CD4-positive, alpha-beta T cell treated with Interferon alpha-2 for 1 hour (primary cell): ENCODE results near the gene SDCCAG8.

Experiments used
- DNase-seq, 2 donors: peaks; one replicate each; pipeline ENCODE4 v3.0.0-alpha.2; 2020 to 2022

Gene SDCCAG8

GRCh38 chr1:243510928-243511327 lies 255.1 kb downstream of the SDCCAG8 start:
- DNase-seq: no peak

GRCh38 chr1:243513726-243514491 lies 258.1 kb downstream of the SDCCAG8 start:
- no peak for DNase-seq

DNA sequence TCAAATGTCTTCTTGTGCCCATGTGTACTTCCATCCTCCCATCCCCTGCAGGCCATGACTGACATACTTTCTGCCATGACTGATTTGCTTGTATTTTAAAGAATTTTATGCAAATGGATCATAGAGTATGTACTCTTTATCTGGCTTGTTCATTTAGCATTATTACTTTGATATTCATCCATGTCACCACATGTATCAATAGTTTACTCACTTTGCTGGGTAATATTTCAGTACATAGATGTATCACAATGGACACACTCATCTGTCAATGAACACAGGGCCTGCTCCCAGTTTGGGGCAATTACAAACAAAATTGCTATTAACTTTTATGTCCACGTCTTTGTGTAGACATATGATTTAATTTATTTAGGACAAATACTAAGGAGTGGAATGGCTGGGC lies 259.1 kb downstream of the SDCCAG8 start:
- DNase-seq: no peak

- no peak for DNase-seq
Observed at GRCh38 chr1:243520831-243521230, 265.0 kb downstream of the SDCCAG8 start.

- DNase-seq: no peak
Observed at GRCh38 chr1:243523766-243524165, 267.9 kb downstream of the SDCCAG8 start.

DNA sequence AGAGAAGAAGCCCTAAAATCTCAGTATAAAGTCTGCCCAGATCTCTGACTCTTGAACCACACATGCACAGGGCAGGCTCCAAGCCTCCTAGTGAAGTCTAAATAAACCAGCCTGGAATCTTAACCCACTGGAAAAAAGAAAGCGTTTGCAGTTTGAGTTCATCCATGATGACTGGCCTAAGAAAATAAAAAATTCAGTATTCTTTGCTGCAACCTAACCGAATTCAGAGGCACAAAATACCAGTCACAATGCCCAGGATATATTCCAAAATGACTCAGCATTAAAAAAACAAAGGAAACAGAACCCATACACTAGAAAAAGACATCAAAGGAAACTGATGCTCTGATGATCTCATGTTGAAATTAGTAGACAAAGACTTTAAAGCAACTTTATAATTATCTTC lies 269.2 kb downstream of the SDCCAG8 start:
- no peak for DNase-seq

DNA sequence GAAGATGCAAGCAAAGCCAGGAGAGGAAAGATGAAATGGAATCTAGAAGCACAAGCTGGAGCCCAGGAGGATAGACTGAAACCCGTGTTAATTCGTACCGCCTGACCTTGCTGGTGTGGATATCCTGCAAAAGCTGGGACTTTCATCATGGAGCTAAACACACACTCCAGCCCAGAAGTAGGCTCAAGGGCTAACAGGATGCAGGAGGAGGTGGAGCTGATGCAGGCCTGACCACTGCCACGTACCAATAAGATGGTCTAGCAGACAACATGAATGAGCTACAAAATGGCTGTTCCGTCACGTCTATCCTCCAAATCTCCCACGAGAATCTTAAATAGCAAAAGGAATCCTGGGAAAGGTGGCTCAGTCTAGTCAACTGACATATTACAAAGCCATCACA lies 270.3 kb downstream of the SDCCAG8 start:
- DNase-seq: no peak

- DNase-seq: no peak
Observed at GRCh38 chr1:243528459-243529121, 272.7 kb downstream of the SDCCAG8 start.

GRCh38 chr1:243529512-243529911 lies 273.7 kb downstream of the SDCCAG8 start:
- no peak for DNase-seq

DNA sequence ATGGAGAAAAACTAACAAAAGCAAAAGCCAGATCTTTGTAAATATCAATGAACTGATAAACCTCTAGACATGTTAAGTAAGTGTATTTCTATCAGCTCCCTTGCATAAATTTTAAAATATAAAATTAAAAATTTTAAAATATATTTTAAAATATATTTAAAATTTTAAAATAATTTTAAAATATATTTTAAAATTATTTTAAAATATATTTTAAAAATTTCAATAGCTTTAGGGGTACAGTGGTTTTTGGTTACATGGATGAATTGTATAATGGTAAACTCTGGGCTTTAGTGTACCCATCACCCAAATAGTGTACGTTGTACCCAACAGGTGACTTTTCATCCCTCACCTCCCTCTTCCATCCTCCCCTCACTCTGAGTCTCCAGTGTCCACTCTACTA lies 279.2 kb downstream of the SDCCAG8 start:
- DNase-seq: no peak

- DNase-seq: no peak
Observed at GRCh38 chr1:243539636-243540035, 283.8 kb downstream of the SDCCAG8 start.

DNA sequence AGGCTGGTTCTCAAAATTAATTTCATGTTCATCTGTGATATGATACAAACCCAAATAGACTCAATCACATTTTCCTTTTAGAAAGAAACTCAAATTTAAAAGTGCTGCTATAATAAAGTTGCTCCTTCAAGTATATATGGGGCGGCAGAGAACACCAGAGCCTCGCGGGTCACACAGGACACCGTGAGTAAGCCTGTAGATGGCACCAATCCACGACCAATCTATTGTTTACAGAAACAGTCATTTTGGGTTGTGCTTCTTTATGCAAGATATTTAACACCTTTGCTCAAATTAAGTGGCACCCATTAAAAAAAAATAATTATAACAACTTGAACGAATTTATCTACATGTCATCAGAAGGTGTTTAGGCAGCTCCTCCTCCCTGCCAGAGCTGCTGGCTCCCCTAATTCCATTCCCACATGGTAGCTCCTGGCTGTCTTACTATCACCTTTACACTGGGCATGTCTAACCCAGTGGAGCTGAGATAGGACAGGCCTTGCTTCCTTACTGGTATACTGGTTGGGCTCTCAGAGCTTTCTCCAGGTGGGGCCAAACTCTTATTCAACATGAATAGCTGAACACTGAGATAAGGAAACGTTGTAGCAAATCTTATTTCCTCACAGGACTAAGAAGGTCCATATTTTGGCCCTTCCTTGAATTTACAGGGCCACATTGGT lies 287.0 kb downstream of the SDCCAG8 start:
- no peak for DNase-seq

DNA sequence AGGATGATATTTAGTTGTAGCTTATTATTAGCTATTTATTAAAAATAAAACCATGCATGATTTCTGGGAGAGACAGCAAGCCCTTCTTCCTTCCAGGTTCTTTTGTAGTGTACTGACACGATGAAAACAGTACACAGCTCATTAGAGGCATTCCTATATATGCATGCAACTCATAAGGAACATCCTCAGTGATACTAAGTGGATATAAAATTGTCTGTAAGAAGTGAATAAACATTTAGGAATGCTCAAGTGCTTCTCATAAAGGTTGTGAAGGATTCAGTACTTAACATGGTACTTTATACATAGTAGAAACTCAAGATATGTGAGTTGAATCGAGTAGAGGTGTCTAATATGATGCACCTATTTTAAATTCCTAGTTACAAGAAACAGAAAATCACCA lies 287.7 kb downstream of the SDCCAG8 start:
- no peak for DNase-seq

DNA sequence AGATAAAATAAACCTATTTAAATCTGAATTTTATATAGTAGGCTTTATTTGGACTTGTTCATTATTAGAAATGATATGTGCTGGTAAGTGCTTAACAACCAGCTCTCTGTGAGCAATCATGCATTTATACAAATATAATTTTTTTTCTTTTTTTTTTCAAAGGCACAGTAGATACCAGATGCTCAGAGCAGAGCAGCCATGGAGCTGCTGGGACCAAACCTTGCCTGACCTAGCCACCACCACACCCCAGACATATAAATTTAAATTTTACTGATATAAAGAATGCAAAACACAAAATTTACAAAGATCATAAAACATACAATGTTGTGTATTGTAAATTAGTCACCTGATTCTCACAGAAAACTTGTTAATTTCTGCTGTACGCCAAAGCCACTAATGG lies 290.6 kb downstream of the SDCCAG8 start:
- no peak for DNase-seq

- DNase-seq: no peak
Observed at GRCh38 chr1:243547891-243548290, 292.1 kb downstream of the SDCCAG8 start.

DNA sequence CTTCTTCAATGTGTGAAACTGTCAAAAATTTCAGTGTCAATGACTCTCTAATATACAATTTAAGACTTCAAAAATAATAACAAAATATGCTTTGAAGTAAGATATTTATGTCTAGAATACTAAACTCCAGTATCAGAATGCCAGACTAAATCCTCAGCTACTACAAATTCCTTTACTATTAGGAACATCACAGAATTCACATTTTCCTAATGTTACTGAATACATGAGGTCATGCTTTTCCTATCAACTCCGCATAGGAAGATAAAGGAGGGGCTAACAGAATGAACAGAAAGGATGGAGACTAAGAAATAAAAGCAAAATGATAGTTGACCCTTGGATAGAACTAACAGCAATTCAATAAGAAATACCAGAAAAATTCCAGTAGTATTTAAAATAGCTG lies 292.7 kb downstream of the SDCCAG8 start:
- no peak for DNase-seq

DNA sequence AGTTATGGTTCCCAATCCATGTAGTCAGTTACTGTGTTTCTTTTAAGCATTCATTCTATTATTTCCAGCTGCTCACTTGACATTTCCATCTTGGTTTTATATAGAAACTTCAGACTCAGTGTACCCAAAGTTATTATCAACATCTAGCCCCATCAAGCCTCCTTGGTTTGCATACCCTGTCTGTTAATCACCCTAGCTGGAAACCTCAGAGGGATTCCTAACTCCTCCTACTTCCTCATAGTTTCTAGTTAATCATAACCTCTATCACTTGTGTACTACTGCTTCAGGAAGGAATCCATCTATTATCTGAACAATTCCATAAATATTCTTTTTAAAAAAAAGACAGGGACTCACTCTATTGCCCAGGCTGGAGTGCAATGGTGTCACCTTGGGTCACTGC lies 293.3 kb downstream of the SDCCAG8 start:
- no peak for DNase-seq
